ENCODE results near the gene SERPINE1. TPM values are rescaled to one million over a fixed set of nuclear protein-coding genes. Genes with fewer than 3 reads are reported as not detected.

SERPINE1 gene
- total and polyA plus RNA-seq, 2 of the 13 experiments (the other 11 are each of a cell fraction or from before 2014, with no cell fraction given) = 21.2 to 1,576 TPM

DNA sequence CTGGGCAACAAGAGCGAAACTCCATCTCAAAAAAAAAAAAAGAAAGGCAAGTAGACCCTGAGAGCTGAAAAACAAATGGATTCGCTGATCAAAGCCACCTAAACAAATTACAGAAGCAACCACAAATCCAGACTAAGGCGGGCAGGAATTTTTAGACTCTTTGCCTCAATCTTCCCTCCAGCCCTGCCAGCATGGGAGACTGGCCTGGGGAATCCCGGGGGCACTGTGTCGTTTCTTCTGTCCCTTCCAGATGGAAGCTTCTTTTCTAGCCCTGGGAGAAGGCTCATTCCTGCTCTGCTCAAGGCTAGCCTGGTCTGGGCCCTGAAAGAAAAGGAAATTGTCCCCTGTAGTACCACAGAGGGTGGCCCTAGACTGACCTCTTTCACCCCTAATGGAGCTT lies 15.6 kb upstream of the SERPINE1 start (continued):
- no peak for TF ChIP-seq CBFB (CRISPR knock-in tag; IDR thresholded peaks at IDR 0.05)
- TF ChIP-seq SIN3A (IDR thresholded peaks at IDR 0.05; ENCODE audit: borderline replicate concordance, low read depth, low read length) = no peak
- TF ChIP-seq ZNF879 (CRISPR knock-in tag; IDR thresholded peaks at IDR 0.05) = no peak
- no peak for TF ChIP-seq ZNF430 (CRISPR knock-in tag; IDR thresholded peaks at IDR 0.05)
- no peak for TF ChIP-seq ZNF281 (CRISPR knock-in tag; IDR thresholded peaks at IDR 0.05; ENCODE audit: borderline replicate concordance)
- no peak for TF ChIP-seq MTA1 (CRISPR knock-in tag; IDR thresholded peaks at IDR 0.05; ENCODE audit: borderline replicate concordance)
- TF ChIP-seq SRSF1 (optimal IDR thresholded peaks at IDR 0.05; ENCODE audit: low read depth, low read length) = no peak
- no peak for TF ChIP-seq ZNF124 (CRISPR knock-in tag; IDR thresholded peaks at IDR 0.05)
- TF ChIP-seq SIN3B (IDR thresholded peaks at IDR 0.05; ENCODE audit: low read length) = no peak
- no peak for TF ChIP-seq ZBTB42 (CRISPR knock-in tag; IDR thresholded peaks at IDR 0.05)
- no peak for TF ChIP-seq ZNF761 (CRISPR knock-in tag; conservative IDR thresholded peaks at IDR 0.05)
- no peak for TF ChIP-seq ZNF691 (CRISPR knock-in tag; IDR thresholded peaks at IDR 0.05; ENCODE audit: borderline replicate concordance, low read depth)

Measured in HepG2 (cell line).